ENCODE data around the gene PROM1. TPM values are rescaled to one million over a fixed set of nuclear protein-coding genes. Genes with fewer than 3 reads are reported as not detected.

The PROM1 gene
- total and polyA plus RNA-seq, 2 of the 8 experiments (the other 6 are each of a cell fraction or from before 2014, with no cell fraction given) = 36.0 to 59.7 TPM

GRCh38 chr4:16051132-16051531 lies 32.7 kb downstream of the PROM1 start:
- H2BK15ac ChIP-seq (ENCODE audit: low read length) = no peak overlapping the region
- H3K23ac ChIP-seq (ENCODE audit: insufficient read length) = no peak overlapping the region
- peaks cover 0 to 3% (median 0%) of the 10 kb centered on the region in 4 experiments; a peak in 2 of 8 replicates for H3K36me3 ChIP-seq (ENCODE audit: control insufficient read depth in 2 of 4, insufficient read depth in 4 of 4, low read length in 3 of 4)
- no peak overlapping the region for H2BK20ac ChIP-seq (ENCODE audit: low read length)
- no peak overlapping the region for H3K18ac ChIP-seq (ENCODE audit: extremely low read depth, low read length)
- ChIA-PET CTCF (ENCODE audit: partially characterized antibody) (interaction anchor here (1.8 kb wide), 1 partner anchor 10 kb away, joined by 3 read pairs; no protein-coding TSS in a partner anchor), POLR2A (ENCODE audit: partially characterized antibody) (no interaction called here)
- H2BK5ac ChIP-seq (ENCODE audit: low read depth, low read length) = no peak overlapping the region
- H3K27ac ChIP-seq (ENCODE audit: low read depth, low read length) = no peak overlapping the region
- no peak overlapping the region for H2BK12ac ChIP-seq (ENCODE audit: low read depth, low read length)
- peaks cover 0 to 43% of the 10 kb centered on the region in 2 experiments; a peak in 2 of 4 replicates for H3K79me2 ChIP-seq (ENCODE audit: control insufficient read depth in 1 of 2, insufficient read depth in 2 of 2, low read length in 2 of 2)
- H2BK120ac ChIP-seq (replicated peaks; ENCODE audit: low read depth, low read length) = no peak overlapping the region
- peaks cover 3 to 5% of the 10 kb centered on the region in 2 experiments for H4K20me1 ChIP-seq (replicated peaks in 1 of 2; ENCODE audit: control insufficient read depth in 1 of 2, insufficient read depth in 2 of 2, low read length in 2 of 2)
- no peak overlapping the region for H3K14ac ChIP-seq (ENCODE audit: insufficient read length)
- no peaks in the 10 kb centered on the region for H3K23me2 ChIP-seq (ENCODE audit: low read depth, low read length)
- peaks cover 3% of the 10 kb centered on the region; the same call in 1 of the 2 replicates for H3K79me1 ChIP-seq (ENCODE audit: low read depth, low read length)
- no peak overlapping the region for H4K91ac ChIP-seq (replicated peaks; ENCODE audit: insufficient read length, low read length)
- H3K4me3 ChIP-seq (ENCODE audit: extremely low read depth in 1 of 4, insufficient read depth in 2 of 4, low read depth in 3 of 4, low read length in 4 of 4) = no peak overlapping the region
- no peak overlapping the region for H4K8ac ChIP-seq (ENCODE audit: extremely low read depth, insufficient read depth, low read length)
- H3K56ac ChIP-seq (replicated peaks; ENCODE audit: insufficient read length, low read depth, low read length) = no peak overlapping the region
- DNase-seq (ENCODE audit: low read depth in 1 of 2, low spot score in 2 of 2) (no peak), FAIRE-seq (no peak)
- H4K5ac ChIP-seq (ENCODE audit: insufficient read length, low read depth, low read length) = no peak overlapping the region
- H3K9ac ChIP-seq (replicated peaks in 1 of 4; ENCODE audit: extremely low read depth in 1 of 4, low read depth in 3 of 4, low read length in 3 of 4) = no peak overlapping the region
- WGBS, 2 experiments (ENCODE audit: extremely low coverage in 1 of 2, insufficient coverage in 1 of 2, insufficient read length in 1 of 2, insufficient replicate concordance in 2 of 2, low coverage in 1 of 2, low lambda C conversion rate in 2 of 2, missing lambda C conversion rate in 1 of 2) = 81% methylated on average over 2 of the region's 2 CpGs; no CpG with 5 or more reads in 1 of the 2 experiments
- H3K27me3 ChIP-seq (replicated peaks in 1 of 4; ENCODE audit: control insufficient read depth in 3 of 4, extremely low read depth in 1 of 4, insufficient read depth in 3 of 4, low read length in 3 of 4) = no peaks in the 10 kb centered on the region
- peaks cover 0 to 2% (median 0%) of the 10 kb centered on the region in 4 experiments; a peak in 1 of 7 replicates for H3K4me1 ChIP-seq (replicated peaks in 1 of 4; ENCODE audit: control insufficient read depth in 3 of 4, insufficient read depth in 4 of 4, low read length in 3 of 4)
- H3K4ac ChIP-seq (replicated peaks; ENCODE audit: insufficient read length, low read depth, low read length) = no peak overlapping the region
- H2AK5ac ChIP-seq (ENCODE audit: low read depth, low read length) = no peak overlapping the region
- H3K4me2 ChIP-seq (ENCODE audit: insufficient read depth in 1 of 2, low read depth in 2 of 2, low read length in 2 of 2) = no peak overlapping the region
- H3K9me3 ChIP-seq (ENCODE audit: insufficient read depth in 2 of 2, low read depth in 1 of 2, low read length in 1 of 2) = no peaks in the 10 kb centered on the region
- no peak overlapping the region for H2AFZ ChIP-seq (ENCODE audit: low read length)
- no peak for TF ChIP-seq KDM1A (IDR thresholded peaks at IDR 0.05; ENCODE audit: borderline replicate concordance, low read length)
- TF ChIP-seq CEBPB (IDR thresholded peaks at IDR 0.05; ENCODE audit: low read depth, low read length) = no peak
- no peak for TF ChIP-seq NRF1 (IDR thresholded peaks at IDR 0.05; ENCODE audit: low read depth, low read length)
- TF ChIP-seq HDAC6 (IDR thresholded peaks at IDR 0.05; ENCODE audit: low read depth, low read length) = no peak
- TF ChIP-seq EP300 (IDR thresholded peaks at IDR 0.05; ENCODE audit: borderline replicate concordance in 1 of 2, low read depth in 2 of 2, low read length in 2 of 2) = no peak
- TF ChIP-seq CBX5 (IDR thresholded peaks at IDR 0.05; ENCODE audit: low read depth, low read length) = no peak
- TF ChIP-seq MAFK (IDR thresholded peaks at IDR 0.05; ENCODE audit: low read depth, low read length) = no peak
- no peak for TF ChIP-seq E2F6 (IDR thresholded peaks at IDR 0.05)
- no peak for TF ChIP-seq USF2 (IDR thresholded peaks at IDR 0.05; ENCODE audit: low read length)
- TF ChIP-seq ZNF274 (IDR thresholded peaks at IDR 0.05; ENCODE audit: borderline replicate concordance, extremely low read depth, low read length) = no peak
- no peak for TF ChIP-seq EGR1 (IDR thresholded peaks at IDR 0.05; ENCODE audit: borderline replicate concordance, low read depth, low read length)

All from H1 (cell line).